ENCODE measurements around the gene LRFN4.

Gene LRFN4

GRCh38 chr11:66850235-66850587 lies 6.7 kb upstream of the LRFN4 start:
- no peak for DNase-seq
- TF ChIP-seq GATA1 (IDR thresholded peaks at IDR 0.05; ENCODE audit: low read depth, low read length) (no peak), POLR2A (IDR thresholded peaks at IDR 0.05; ENCODE audit: low read length) (no peak)

GRCh38 chr11:66850588-66851238 lies 6.2 kb upstream of the LRFN4 start:
- TF ChIP-seq POLR2A (IDR thresholded peaks at IDR 0.05; ENCODE audit: low read length) (no peak), GATA1 (IDR thresholded peaks at IDR 0.05; ENCODE audit: low read depth, low read length) (no peak)
- DNase-seq, result no peak

- no peak for DNase-seq
- no peak for TF ChIP-seq GATA1 (IDR thresholded peaks at IDR 0.05; ENCODE audit: low read depth, low read length)
- TF ChIP-seq POLR2A (IDR thresholded peaks at IDR 0.05; ENCODE audit: low read length), result no peak
These were observed 5.6 kb upstream of the LRFN4 start for GRCh38 chr11:66851239-66851596.

GRCh38 chr11:66851698-66852465 lies 5.0 kb upstream of the LRFN4 start:
- TF ChIP-seq POLR2A (IDR thresholded peaks at IDR 0.05; ENCODE audit: low read length), result no peak
- TF ChIP-seq GATA1 (IDR thresholded peaks at IDR 0.05; ENCODE audit: low read depth, low read length), result no peak
- DNase-seq, result peak; percentile 24 to 32

- TF ChIP-seq GATA1 (IDR thresholded peaks at IDR 0.05; ENCODE audit: low read depth, low read length) (no peak), POLR2A (IDR thresholded peaks at IDR 0.05; ENCODE audit: low read length) (no peak)
- no peak for DNase-seq
These were observed 4.2 kb upstream of the LRFN4 start for GRCh38 chr11:66852466-66853241.

GRCh38 chr11:66853242-66854229 lies 3.3 kb upstream of the LRFN4 start:
- DNase-seq, result no peak

GRCh38 chr11:66854231-66854661 lies 2.6 kb upstream of the LRFN4 start:
- TF ChIP-seq GATA1 (IDR thresholded peaks at IDR 0.05; ENCODE audit: low read depth, low read length) (no peak), POLR2A (IDR thresholded peaks at IDR 0.05; ENCODE audit: low read length) (no peak)
- DNase-seq, result no peak

More at GRCh38 chr11:66853242-66854229, 3.3 kb upstream of the LRFN4 start:
- TF ChIP-seq GATA1 (IDR thresholded peaks at IDR 0.05; ENCODE audit: low read depth, low read length) (no peak), POLR2A (IDR thresholded peaks at IDR 0.05; ENCODE audit: low read length) (no peak)

GRCh38 chr11:66854729-66855211 lies 2.1 kb upstream of the LRFN4 start:
- DNase-seq, result no peak

GRCh38 chr11:66855574-66856495 lies 1.0 kb upstream of the LRFN4 start:
- TF ChIP-seq GATA1 (IDR thresholded peaks at IDR 0.05; ENCODE audit: low read depth, low read length) (no peak), POLR2A (IDR thresholded peaks at IDR 0.05; ENCODE audit: low read length) (peak; percentile 89)
- DNase-seq, result peak; percentile 92 to 94

More at GRCh38 chr11:66854729-66855211, 2.1 kb upstream of the LRFN4 start:
- TF ChIP-seq POLR2A (IDR thresholded peaks at IDR 0.05; ENCODE audit: low read length) (no peak), GATA1 (IDR thresholded peaks at IDR 0.05; ENCODE audit: low read depth, low read length) (no peak)

- TF ChIP-seq POLR2A (IDR thresholded peaks at IDR 0.05; ENCODE audit: low read length), result no peak
- TF ChIP-seq GATA1 (IDR thresholded peaks at IDR 0.05; ENCODE audit: low read depth, low read length), result no peak
- DNase-seq, result no peak
These were observed 516 bp downstream of the LRFN4 start for GRCh38 chr11:66857234-66857926.

GRCh38 chr11:66857927-66858185 lies 992 bp downstream of the LRFN4 start:
- no peak for TF ChIP-seq POLR2A (IDR thresholded peaks at IDR 0.05; ENCODE audit: low read length)
- TF ChIP-seq GATA1 (IDR thresholded peaks at IDR 0.05; ENCODE audit: low read depth, low read length), result no peak
- DNase-seq, result peak in 1 of 2 experiments; percentile 29
